Umbilical cord (tissue), 1 donor: ENCODE measurements around the gene CCDC160. TPM values are rescaled to one million over a fixed set of nuclear protein-coding genes. Genes with fewer than 3 reads are reported as not detected.

Source experiments
- total RNA-seq: library from RNA; depleted of rRNA; stranded (reverse); fragments of >200 nt; gene quantifications from one replicate; pipeline ENCODE4 v1.2.3, GENCODE V29; 2014; ENCODE audit warnings: low replicate concordance; ENCODE audit not compliant: insufficient read depth

The CCDC160 gene
- total RNA-seq, 1 donor from 2014 or later, result not detected

Other genes starting within 250 kb of the CCDC160 start
- 19.5 TPM for gene PHF6, start 136.1 kb downstream of the CCDC160 start, total RNA-seq
- gene HPRT1, start 223.0 kb downstream of the CCDC160 start, total RNA-seq, result 33.9 TPM